T-helper 2 cell treated with Interferon-gamma antibody and Interleukin-4, amounts not matched to agents 5 μg/mL and 100 μg/mL, for 36 hours (primary cell): ENCODE measurements around the gene TEX261.

ENCODE experiments used
- DNase-seq: peaks from one replicate; pipeline ENCODE4 v3.0.0; 2021; ENCODE audit warnings: low spot score
- H3K27ac Mint-ChIP-seq: one replicate; pipeline ENCODE4 v1.8.0; 2021; ENCODE audit warnings: mild to moderate bottlenecking, mixed read lengths
- H3K27me3 Mint-ChIP-seq: one replicate; pipeline ENCODE4 v1.8.0; 2021; ENCODE audit warnings: low read depth, mixed read lengths
- H3K36me3 Mint-ChIP-seq: one replicate; pipeline ENCODE4 v1.8.0; 2021; ENCODE audit warnings: low read depth, mixed read lengths
- H3K4me1 Mint-ChIP-seq: one replicate; pipeline ENCODE4 v1.8.0; 2021; ENCODE audit warnings: low read depth, mixed read lengths
- H3K4me3 Mint-ChIP-seq: one replicate; pipeline ENCODE4 v1.8.0; 2022; ENCODE audit warnings: mild to moderate bottlenecking, moderate library complexity, mixed read lengths
- H3K9me3 Mint-ChIP-seq: one replicate; pipeline ENCODE4 v1.8.0; 2021; ENCODE audit warnings: mixed read lengths

The TEX261 gene

GRCh38 chr2:70992945-70993853 lies 1.5 kb downstream of the TEX261 start:
- Mint-ChIP-seq H3K36me3 (peaks cover 23% of the 10 kb centered on the region), H3K27me3 (no peaks in the 10 kb centered on the region), H3K27ac (peak overlapping the region; percentile 89), H3K9me3 (no peaks in the 10 kb centered on the region), H3K4me1 (peaks cover 19% of the 10 kb centered on the region), H3K4me3 (peak overlapping the region; percentile 94)
- no peak for DNase-seq

DNA sequence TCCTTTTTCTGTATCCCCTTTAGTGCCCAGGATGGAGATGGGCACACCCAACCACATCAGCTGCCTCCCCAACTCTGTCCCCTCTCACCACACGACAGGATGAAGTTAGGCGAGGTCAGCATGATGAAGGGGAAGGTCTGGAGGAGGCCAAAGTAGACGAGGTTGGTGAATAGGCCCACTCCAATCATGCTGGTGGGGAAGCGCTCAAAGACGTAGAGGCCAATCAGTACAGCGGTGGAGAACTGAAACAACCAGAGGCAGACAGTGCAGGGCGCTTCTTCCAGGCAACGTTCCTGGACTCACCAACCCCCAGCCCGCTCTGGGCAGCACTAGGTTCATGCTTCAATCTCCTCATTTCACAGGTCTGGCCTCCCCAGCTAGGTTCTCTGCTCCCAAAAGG lies 2.9 kb downstream of the TEX261 start:
- DNase-seq: no peak
- Mint-ChIP-seq H3K27ac (no peak overlapping the region), H3K9me3 (no peaks in the 10 kb centered on the region), H3K4me3 (no peak overlapping the region), H3K4me1 (peaks cover 19% of the 10 kb centered on the region), H3K36me3 (peaks cover 26% of the 10 kb centered on the region), H3K27me3 (no peaks in the 10 kb centered on the region)

GRCh38 chr2:70991142-70991541 lies 3.5 kb downstream of the TEX261 start:
- no peaks in the 10 kb centered on the region for H3K9me3 Mint-ChIP-seq
- DNase-seq: no peak
- H3K4me3 Mint-ChIP-seq: no peak overlapping the region
- H3K36me3 Mint-ChIP-seq: peaks cover 32% of the 10 kb centered on the region
- H3K4me1 Mint-ChIP-seq: peaks cover 19% of the 10 kb centered on the region
- no peaks in the 10 kb centered on the region for H3K27me3 Mint-ChIP-seq
- H3K27ac Mint-ChIP-seq: no peak overlapping the region

DNA sequence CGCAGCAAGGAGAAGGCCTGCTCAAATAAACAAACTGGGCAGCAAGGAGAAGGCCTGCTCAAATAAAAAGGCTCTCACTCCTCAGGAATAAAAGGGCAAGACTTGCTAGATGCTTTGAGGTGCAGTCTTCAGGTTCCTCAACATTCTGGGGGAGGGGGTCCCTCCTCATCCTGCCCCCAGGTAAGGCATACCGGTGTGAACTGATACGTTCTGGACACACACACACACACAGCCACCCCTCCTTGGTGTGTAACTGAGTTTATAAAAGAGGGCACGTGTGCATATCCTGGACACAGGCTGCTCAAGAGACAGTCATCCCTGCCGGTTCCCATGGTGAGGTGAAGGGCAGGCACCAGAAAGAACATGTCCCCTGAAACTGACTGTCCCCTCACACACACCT lies 4.5 kb downstream of the TEX261 start:
- H3K4me1 Mint-ChIP-seq: peaks cover 14% of the 10 kb centered on the region
- H3K9me3 Mint-ChIP-seq: no peaks in the 10 kb centered on the region
- peaks cover 36% of the 10 kb centered on the region for H3K36me3 Mint-ChIP-seq
- no peak for DNase-seq
- H3K27me3 Mint-ChIP-seq: no peaks in the 10 kb centered on the region
- H3K27ac Mint-ChIP-seq: no peak overlapping the region
- no peak overlapping the region for H3K4me3 Mint-ChIP-seq

- Mint-ChIP-seq H3K4me1 (peaks cover 18% of the 10 kb centered on the region), H3K27ac (no peak overlapping the region), H3K9me3 (no peaks in the 10 kb centered on the region), H3K4me3 (no peak overlapping the region), H3K27me3 (no peaks in the 10 kb centered on the region), H3K36me3 (peaks cover 36% of the 10 kb centered on the region)
- DNase-seq: no peak
Observed at GRCh38 chr2:70988726-70989648, 5.7 kb downstream of the TEX261 start.

DNA sequence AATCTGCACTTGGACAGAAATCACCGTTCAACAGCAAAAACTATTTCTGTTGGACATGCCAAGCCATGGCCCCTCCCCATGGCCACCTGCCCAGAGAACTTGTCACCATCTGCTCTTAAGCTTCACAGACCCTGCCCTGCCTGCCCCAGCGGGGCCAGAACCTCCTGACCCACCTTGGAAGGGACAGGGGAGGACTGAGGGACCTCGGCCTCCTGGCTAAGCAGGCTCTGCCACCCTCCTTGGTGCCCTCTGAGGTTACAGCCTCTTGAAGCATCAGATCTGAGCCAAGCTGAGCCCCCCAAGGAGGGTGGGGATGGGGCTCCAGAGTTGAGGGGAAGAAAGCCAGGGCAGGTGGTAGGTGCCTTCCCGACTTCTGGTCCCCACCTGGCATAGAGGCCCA lies 6.5 kb downstream of the TEX261 start:
- no peak overlapping the region for H3K27ac Mint-ChIP-seq
- no peaks in the 10 kb centered on the region for H3K9me3 Mint-ChIP-seq
- H3K27me3 Mint-ChIP-seq: no peaks in the 10 kb centered on the region
- no peak for DNase-seq
- peaks cover 10% of the 10 kb centered on the region for H3K4me1 Mint-ChIP-seq
- H3K36me3 Mint-ChIP-seq: peaks cover 34% of the 10 kb centered on the region
- no peak overlapping the region for H3K4me3 Mint-ChIP-seq

GRCh38 chr2:70987386-70987785 lies 7.3 kb downstream of the TEX261 start:
- no peaks in the 10 kb centered on the region for H3K9me3 Mint-ChIP-seq
- H3K4me1 Mint-ChIP-seq: peaks cover 5% of the 10 kb centered on the region
- H3K36me3 Mint-ChIP-seq: peaks cover 31% of the 10 kb centered on the region
- no peak overlapping the region for H3K27ac Mint-ChIP-seq
- H3K4me3 Mint-ChIP-seq: no peak overlapping the region
- H3K27me3 Mint-ChIP-seq: no peaks in the 10 kb centered on the region
- no peak for DNase-seq

DNA sequence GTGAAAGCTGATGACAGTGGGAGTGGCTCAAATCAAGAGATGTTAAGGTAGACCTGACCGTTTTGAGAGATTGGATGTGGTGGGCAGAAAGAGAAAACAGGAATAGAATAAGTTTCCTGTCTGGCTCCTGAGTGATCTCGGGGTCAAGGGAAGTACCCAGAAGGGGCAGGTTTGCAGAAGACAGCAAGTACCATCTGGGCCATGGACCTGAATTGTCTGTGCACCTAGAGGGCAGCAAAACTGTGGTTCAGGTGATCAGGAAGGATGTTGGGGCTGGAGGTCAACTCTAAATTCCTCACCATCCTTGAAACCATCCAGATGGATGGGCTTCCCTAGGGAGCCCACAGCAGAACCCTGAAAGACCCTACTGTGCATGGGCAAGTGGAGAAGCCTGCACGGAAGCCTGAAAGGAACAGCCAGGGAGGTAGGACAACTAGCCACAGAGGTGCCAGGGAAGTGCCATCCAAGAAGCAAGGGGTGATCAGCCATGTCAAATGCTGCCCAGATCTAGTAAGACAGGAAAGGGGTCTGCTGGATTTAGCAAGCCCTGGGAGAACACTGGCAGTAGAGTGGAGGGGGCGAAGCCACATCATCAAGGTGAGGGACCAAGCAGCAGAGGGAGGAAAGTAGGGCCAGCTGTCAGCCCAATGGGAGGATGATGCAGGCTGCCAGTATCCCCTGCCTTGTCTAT lies 8.0 kb downstream of the TEX261 start:
- Mint-ChIP-seq H3K4me3 (no peak overlapping the region), H3K4me1 (peaks cover 5% of the 10 kb centered on the region), H3K36me3 (peaks cover 30% of the 10 kb centered on the region), H3K9me3 (no peaks in the 10 kb centered on the region), H3K27me3 (no peaks in the 10 kb centered on the region), H3K27ac (peak overlapping the region; percentile 23)
- no peak for DNase-seq

DNA sequence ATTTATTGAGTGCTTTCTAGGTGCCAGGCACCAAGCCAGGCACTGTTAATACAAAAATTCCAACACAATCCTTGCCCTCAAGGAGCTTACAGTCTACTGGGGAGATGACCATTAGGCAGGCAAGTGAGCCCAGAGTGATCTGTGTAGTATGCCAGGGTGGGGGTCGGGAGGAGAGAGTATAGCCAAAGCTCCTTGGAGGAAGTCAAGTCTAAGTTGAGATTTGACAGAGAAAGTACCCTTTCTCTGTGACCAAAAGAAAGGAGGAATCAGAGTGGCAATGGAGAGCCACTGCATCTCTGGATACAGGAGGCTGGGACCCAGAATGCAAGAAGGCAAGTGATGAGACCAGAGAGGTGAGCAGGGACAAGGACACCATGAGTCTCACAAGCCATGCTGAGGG lies 8.7 kb downstream of the TEX261 start:
- Mint-ChIP-seq H3K27me3 (no peaks in the 10 kb centered on the region), H3K36me3 (peaks cover 24% of the 10 kb centered on the region), H3K4me3 (no peak overlapping the region), H3K4me1 (peaks cover 5% of the 10 kb centered on the region), H3K27ac (no peak overlapping the region), H3K9me3 (no peaks in the 10 kb centered on the region)
- DNase-seq: no peak

GRCh38 chr2:70985283-70985688 lies 9.4 kb downstream of the TEX261 start:
- Mint-ChIP-seq H3K27ac (no peak overlapping the region), H3K9me3 (no peaks in the 10 kb centered on the region), H3K4me3 (no peak overlapping the region), H3K27me3 (no peaks in the 10 kb centered on the region), H3K36me3 (peaks cover 22% of the 10 kb centered on the region), H3K4me1 (peaks cover 5% of the 10 kb centered on the region)
- no peak for DNase-seq

GRCh38 chr2:70984576-70985282 lies 9.9 kb downstream of the TEX261 start:
- peak; percentile 76 for DNase-seq
- Mint-ChIP-seq H3K27me3 (no peaks in the 10 kb centered on the region), H3K27ac (no peak overlapping the region), H3K36me3 (peaks cover 22% of the 10 kb centered on the region), H3K4me3 (peak overlapping the region; percentile 53), H3K9me3 (no peaks in the 10 kb centered on the region), H3K4me1 (peaks cover 5% of the 10 kb centered on the region)

DNA sequence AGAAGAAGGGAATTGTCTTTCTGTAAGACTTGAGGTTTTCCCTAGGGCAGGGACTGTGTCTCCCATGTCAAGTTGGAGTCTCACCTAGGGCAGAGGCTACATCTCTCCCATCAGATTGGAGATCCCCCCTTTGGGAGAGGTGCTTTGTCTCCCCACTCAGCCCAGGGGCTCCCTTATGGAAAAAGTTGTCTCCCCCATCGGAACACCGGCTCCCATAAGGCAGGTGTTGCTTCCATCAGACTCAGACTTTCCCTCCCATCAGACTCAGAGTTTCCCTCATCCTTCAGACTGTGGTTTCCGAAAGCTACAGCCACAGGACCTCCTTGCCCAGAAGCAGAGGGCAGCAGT lies 10.5 kb downstream of the TEX261 start:
- Mint-ChIP-seq H3K27me3 (no peaks in the 10 kb centered on the region), H3K36me3 (peaks cover 22% of the 10 kb centered on the region), H3K4me3 (peak overlapping the region; percentile 53), H3K27ac (no peak overlapping the region), H3K4me1 (peaks cover 5% of the 10 kb centered on the region), H3K9me3 (no peaks in the 10 kb centered on the region)
- no peak for DNase-seq

DNA sequence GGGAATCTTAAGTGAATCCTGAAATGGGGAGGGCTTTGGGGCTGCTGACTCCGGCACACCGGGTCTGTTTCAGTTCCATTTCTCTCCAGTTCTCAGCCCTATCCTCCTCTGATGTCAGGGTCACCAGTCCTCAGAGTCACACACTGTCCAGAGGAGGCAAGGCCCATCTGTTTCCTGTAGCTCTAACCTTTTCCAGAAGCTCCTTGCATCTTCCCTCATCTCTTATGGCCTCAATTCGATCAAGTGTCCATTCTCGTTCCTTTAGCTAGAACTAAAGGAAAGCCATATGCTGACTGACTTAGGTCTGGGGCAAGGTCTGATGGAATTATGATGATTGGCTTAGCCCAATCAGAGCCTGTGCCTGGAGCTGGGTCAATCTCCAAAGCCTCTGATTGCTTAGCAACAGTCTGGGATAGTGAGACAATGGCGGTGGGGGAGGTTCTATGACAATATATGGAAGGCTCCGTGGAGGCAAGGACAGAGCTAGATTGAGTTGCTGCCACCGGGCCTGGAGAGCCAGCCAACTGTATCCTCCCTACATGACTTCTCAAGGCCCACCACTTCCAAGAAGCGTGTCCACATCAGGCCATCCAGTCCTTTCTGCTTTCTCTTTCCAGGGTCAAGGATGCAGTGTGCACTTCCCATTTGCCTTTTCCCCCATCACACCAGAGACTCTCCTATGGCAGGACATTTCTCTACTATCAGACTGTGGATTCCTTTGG lies 11.0 kb downstream of the TEX261 start:
- Mint-ChIP-seq H3K4me1 (peaks cover 5% of the 10 kb centered on the region), H3K27ac (no peak overlapping the region), H3K9me3 (no peaks in the 10 kb centered on the region), H3K27me3 (no peaks in the 10 kb centered on the region), H3K4me3 (no peak overlapping the region), H3K36me3 (peaks cover 17% of the 10 kb centered on the region)
- DNase-seq: no peak
